Choroid plexus epithelial cell (primary cell): Measurements from ENCODE around the gene PITX1.

Experiments
- DNase-seq: peaks from one replicate; pipeline ENCODE4 v3.0.0-alpha.2; 2010; ENCODE audit warnings: low read depth
- H3K4me3 ChIP-seq: 2 replicates; pipeline ENCODE4 v1.5.1; 2011; ENCODE audit warnings: low read depth, mild to moderate bottlenecking, control low read depth, low read length, moderate library complexity
- TF ChIP-seq, protein P1 (sequence below): conservative IDR thresholded peaks from 2 replicates; pipeline ENCODE4 v1.5.1; 2011; ENCODE audit warnings: low read depth, mild to moderate bottlenecking, control low read depth, inconsistent platforms, low read length, moderate library complexity

PITX1 gene

DNA sequence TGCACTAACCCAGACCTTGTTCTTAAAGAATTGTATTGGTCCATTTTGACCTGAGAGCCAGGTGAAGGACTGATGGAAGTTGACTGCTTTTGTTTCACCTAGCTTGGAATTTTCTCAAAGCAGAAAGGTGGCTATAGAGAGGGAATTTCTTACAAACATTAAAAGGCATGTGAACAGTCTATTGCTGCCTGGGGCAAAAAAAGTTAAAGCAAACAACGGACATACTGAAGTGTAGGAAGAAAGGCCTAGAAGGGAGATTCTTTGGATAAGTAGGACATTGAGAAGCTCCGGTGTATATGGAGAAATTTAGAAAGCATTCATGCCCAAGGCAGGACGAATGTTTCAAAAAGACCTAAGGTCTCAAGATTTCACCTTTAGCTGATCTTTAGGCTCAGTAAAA lies 54.6 kb downstream of the PITX1 start:
- TF ChIP-seq, protein P1, sequence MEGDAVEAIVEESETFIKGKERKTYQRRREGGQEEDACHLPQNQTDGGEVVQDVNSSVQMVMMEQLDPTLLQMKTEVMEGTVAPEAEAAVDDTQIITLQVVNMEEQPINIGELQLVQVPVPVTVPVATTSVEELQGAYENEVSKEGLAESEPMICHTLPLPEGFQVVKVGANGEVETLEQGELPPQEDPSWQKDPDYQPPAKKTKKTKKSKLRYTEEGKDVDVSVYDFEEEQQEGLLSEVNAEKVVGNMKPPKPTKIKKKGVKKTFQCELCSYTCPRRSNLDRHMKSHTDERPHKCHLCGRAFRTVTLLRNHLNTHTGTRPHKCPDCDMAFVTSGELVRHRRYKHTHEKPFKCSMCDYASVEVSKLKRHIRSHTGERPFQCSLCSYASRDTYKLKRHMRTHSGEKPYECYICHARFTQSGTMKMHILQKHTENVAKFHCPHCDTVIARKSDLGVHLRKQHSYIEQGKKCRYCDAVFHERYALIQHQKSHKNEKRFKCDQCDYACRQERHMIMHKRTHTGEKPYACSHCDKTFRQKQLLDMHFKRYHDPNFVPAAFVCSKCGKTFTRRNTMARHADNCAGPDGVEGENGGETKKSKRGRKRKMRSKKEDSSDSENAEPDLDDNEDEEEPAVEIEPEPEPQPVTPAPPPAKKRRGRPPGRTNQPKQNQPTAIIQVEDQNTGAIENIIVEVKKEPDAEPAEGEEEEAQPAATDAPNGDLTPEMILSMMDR = no peak
- no peak overlapping the region for H3K4me3 ChIP-seq
- no peak for DNase-seq
